Heart right ventricle (tissue), 16 donors: ENCODE measurements around the gene C22orf15. TPM values are rescaled to one million over a fixed set of nuclear protein-coding genes. Genes with fewer than 3 reads are reported as not detected.

Experiments
- ATAC-seq, 8 donors: fragments of 200-7000 bp; cut with Tn5 transposase; one replicate each; pipeline ENCODE4 v1.9.1; 2020; ENCODE audit warnings: mild to moderate bottlenecking in 8 of 8, moderate library complexity in 8 of 8, moderate number of reproducible peaks in 1 of 8
- DNase-seq, 2 donors: peaks; one replicate each; pipeline ENCODE4 v3.0.0-alpha.2; 2020
- H3K27ac ChIP-seq, 10 donors: fragments of 200-600 bp; sonication (generic) in 2 of 10; one replicate each; pipeline versions ENCODE4 v1.5.0 to v1.8.0; 2020 to 2022; ENCODE audit warnings: mild to moderate bottlenecking in 3 of 10
- H3K27me3 ChIP-seq, 7 donors: fragments of 200-600 bp; one replicate each; pipeline ENCODE4 v1.8.0; 2021 to 2022; ENCODE audit warnings: mild to moderate bottlenecking in 2 of 7
- H3K36me3 ChIP-seq, 9 donors: fragments of 200-600 bp; sonication (generic) in 1 of 9; one replicate each; pipeline versions ENCODE4 v1.5.0 to v1.8.0; 2020 to 2022; ENCODE audit warnings: mild to moderate bottlenecking in 2 of 9
- H3K4me1 ChIP-seq, 9 donors: fragments of 200-600 bp; sonication (generic) in 1 of 9; one replicate each; pipeline versions ENCODE4 v1.5.0 to v1.8.0; 2020 to 2022; ENCODE audit warnings: mild to moderate bottlenecking in 4 of 9
- H3K4me3 ChIP-seq, 10 donors: fragments of 200-600 bp; sonication (generic) in 2 of 10; one replicate each; pipeline versions ENCODE4 v1.5.0 to v1.8.0; 2020 to 2022; ENCODE audit warnings: mild to moderate bottlenecking in 7 of 10, moderate library complexity in 2 of 10
- H3K9me3 ChIP-seq, 11 donors: fragments of 200-600 bp in 10 of 11; sonication (generic) in 2 of 11; one replicate each; pipeline versions ENCODE4 v1.5.0 to v1.8.0; 2013 to 2022; ENCODE audit warnings: mild to moderate bottlenecking in 2 of 11, control low read depth in 1 of 11, moderate library complexity in 1 of 11
- CTCF ChIP-seq, 9 donors: fragments of 200-600 bp; sonication (generic) in 2 of 9; IDR thresholded peaks; one replicate each; pipeline versions ENCODE4 v1.5.0 to v1.8.0; 2021 to 2022; ENCODE audit warnings: antibody characterized with exemption in 9 of 9, mild to moderate bottlenecking in 5 of 9, moderate library complexity in 1 of 9
- WGBS, 2 donors: extraction: QIAGEN DNeasy Blood & Tissue Kit; methylation state at CpG; one replicate each; pipeline ENCODE4 v1.1.7; 2013; ENCODE audit warnings: inconsistent platforms in 1 of 2; 5-methylcytosine and 5-hydroxymethylcytosine counted together
- intact Hi-C, 10 donors: fragments of 100-400 bp; cut with DNase I; formaldehyde crosslinking; loops; one replicate each; pipeline versions ENCODE4 v1.11.1 to v1.14.2; 2022
- polyA plus RNA-seq, 2 donors: library from polyadenylated mRNA; stranded (reverse); fragments of 200-250 nt; gene quantifications; one replicate each; pipeline ENCODE4 v1.2.3, GENCODE V29; 2013
- total RNA-seq, 10 donors: library from RNA; stranded (reverse); fragmentation: NEBNext Ultra II Directional in 3 of 10; extraction: Animal tissue kit (Norgen Biotek cat#: 25700) in 3 of 10; gene quantifications; one replicate each; pipeline versions ENCODE4 v1.2.1 to v1.2.4, GENCODE V29; 2021 to 2023
- donor health status: Arrhythmogenic right ventricular cardiomyopathy.
- donor health status: ischemic (EF 13 %, LVEDD 7.1; RV severe dilation, severe dysfunction).
- donor health status: healthy with polysubstance abuse.
- donor health status: DM: no; HTN: yes; CAD: no.
- donor health status: DM: no; HTN: no; CAD: no.
- donor health status: ischemic (EF 25% LVEDD 6.9; RV normal size, moderate dysfunction).
- donor health status: ischemic (EF 25% LVEDD 5.7; RV mildly dilated, moderate dysfunction).
- donor health status: healthy.
- donor health status: DM: yes; HTN: yes; CAD: no.
- donor health status: Ischemic cardiomyopathy.
- donor health status: ischemic (EF 35%, LVEDD 5.7; RV mildly dilated, moderate dysfunction).
- donor health status: nonischemic (EF 11% LVEDD 7.7; RV severe dilation, severe dysfunction).
- donor health status: DM: yes; HTN: yes; CAD: no.
- donor health status: PGD.
- donor health status: ischemic (EF 29% LVEDD 5.4; RV normal size, mild dysfunction).
- donor health status: nonischemic (EF 23%, LVEDD 6.1; RV moderate dilation, normal function).

Gene C22orf15
- total and polyA plus RNA-seq, 12 donors, result 0.12 to 0.66 TPM; not detected in 10

GRCh38 chr22:23759566-23759965 is 3.2 kb upstream of the C22orf15 start:
- DNase-seq, result no peak
- H3K4me3 ChIP-seq, result no peak overlapping the region
- no peaks in the 10 kb centered on the region for H3K9me3 ChIP-seq
- peaks cover 0 to 2% (median 0%) of the 10 kb centered on the region in 9 donors for H3K36me3 ChIP-seq
- peaks cover 2 to 25% (median 21%) of the 10 kb centered on the region in 9 donors for H3K4me1 ChIP-seq
- no peak for TF ChIP-seq CTCF (IDR thresholded peaks at IDR 0.05)
- no peak overlapping the region for H3K27ac ChIP-seq
- no peaks in the 10 kb centered on the region for H3K27me3 ChIP-seq
- WGBS, 2 donors, result 90 to 95% methylated on average over 4 of the region's 4 CpGs
- no peak for ATAC-seq
- intact Hi-C loops, result no loop called here

- WGBS, 2 donors, result 76 to 84% methylated on average over 6 of the region's 6 CpGs
- Histone ChIP-seq H3K9me3 (no peaks in the 10 kb centered on the region), H3K27me3 (no peaks in the 10 kb centered on the region), H3K27ac (no peak overlapping the region), H3K4me1 (peaks cover 2 to 28% (median 24%) of the 10 kb centered on the region in 9 donors), H3K36me3 (peaks cover 0 to 7% (median 0%) of the 10 kb centered on the region in 9 donors), H3K4me3 (no peak overlapping the region)
- DNase-seq (no peak), ATAC-seq (no peak)
- intact Hi-C loops, result loop anchor here in 3 of 10 donors (10.0 kb wide), 2 partner anchors 135 to 215 kb away; no protein-coding TSS in a partner anchor
- TF ChIP-seq CTCF (IDR thresholded peaks at IDR 0.05), result no peak
Observed at GRCh38 chr22:23760056-23760455, 2.7 kb upstream of the C22orf15 start.

GRCh38 chr22:23763579-23763945 is 772 bp downstream of the C22orf15 start:
- Histone ChIP-seq H3K27ac (peak overlapping the region in 1 of 10 donors; percentile 30), H3K36me3 (peaks cover 0 to 16% (median 0%) of the 10 kb centered on the region in 9 donors), H3K4me1 (peaks cover 4 to 48% (median 41%) of the 10 kb centered on the region in 9 donors), H3K27me3 (no peaks in the 10 kb centered on the region), H3K4me3 (peak overlapping the region in 4 of 10 donors; percentile 14 to 34 (median 24)), H3K9me3 (no peaks in the 10 kb centered on the region)
- WGBS, 2 donors, result 16 to 26% methylated on average over 17 of the region's 17 CpGs
- no peak for TF ChIP-seq CTCF (IDR thresholded peaks at IDR 0.05)
- intact Hi-C loops, result loop anchor here in 3 of 10 donors (10.0 kb wide), 2 partner anchors 139 to 219 kb away; no protein-coding TSS in a partner anchor
- ATAC-seq (no peak), DNase-seq (peak in 1 of 2 donors; percentile 59)

- Histone ChIP-seq H3K4me1 (peaks cover 6 to 52% (median 44%) of the 10 kb centered on the region in 9 donors), H3K36me3 (peaks cover 0 to 16% (median 0%) of the 10 kb centered on the region in 9 donors), H3K9me3 (no peaks in the 10 kb centered on the region), H3K4me3 (peak overlapping the region in 2 of 10 donors; percentile 17 to 34), H3K27me3 (no peaks in the 10 kb centered on the region), H3K27ac (no peak overlapping the region)
- ATAC-seq (no peak), DNase-seq (no peak)
- WGBS, 2 donors, result 56 to 69% methylated on average over 6 to 7 of the region's 7 CpGs
- intact Hi-C loops, result loop anchor here in 3 of 10 donors (10.0 kb wide), 2 partner anchors 139 to 219 kb away; no protein-coding TSS in a partner anchor
- TF ChIP-seq CTCF (IDR thresholded peaks at IDR 0.05), result no peak
Observed at GRCh38 chr22:23763954-23764353, 1.2 kb downstream of the C22orf15 start.
